Coronary artery (tissue), 2 donors: ENCODE data around the gene METTL21A.
A peak's percentile ranks its signal among the peaks of the same experiment; 100 is the strongest.

Experiments
- DNase-seq: peaks from one replicate; pipeline ENCODE4 v3.0.0-alpha.2; 2017; ENCODE audit warnings: low spot score
- H3K27ac ChIP-seq, 2 donors: fragments of 200-600 bp; sonication (generic); one replicate each; pipeline ENCODE4 v1.5.1; 2016 to 2019
- H3K4me3 ChIP-seq: fragments of 200-600 bp; sonication (generic); 2 replicates; pipeline ENCODE4 v1.5.1; 2016; ENCODE audit warnings: mild to moderate bottlenecking, moderate library complexity
- CTCF ChIP-seq: fragments of 200-600 bp; sonication (generic); IDR thresholded peaks from one replicate; pipeline ENCODE4 v1.5.1; 2019; ENCODE audit warnings: antibody characterized with exemption

The METTL21A gene

GRCh38 chr2:207625014-207625907 lies at the start of gene METTL21A:
Gene METTL21A (minus strand): TSS chr2:207625394. CDS start chr2:207624375, 1,019 bp downstream.
- H3K27ac ChIP-seq: peak within 1 kb of the TSS; percentile 86 to 97
- TF ChIP-seq CTCF: no peak

GRCh38 chr2:207674826-207675225 lies 49.6 kb upstream of the METTL21A start:
- TF ChIP-seq CTCF: no peak
- DNase-seq: no peak
- Histone ChIP-seq H3K4me3 (no peak overlapping the region), H3K27ac (no peak overlapping the region)

More at GRCh38 chr2:207625014-207625907, at the start of gene METTL21A:
- H3K4me3 ChIP-seq: peak within 1 kb of the TSS; percentile 96
- DNase-seq: peak; percentile 92

- H3K27ac ChIP-seq: no peak overlapping the region
- no peak overlapping the region for H3K4me3 ChIP-seq
These were observed 49.1 kb upstream of the METTL21A start for GRCh38 chr2:207674266-207674774.

GRCh38 chr2:207673431-207673830 lies 48.2 kb upstream of the METTL21A start:
- no peak overlapping the region for H3K27ac ChIP-seq
- H3K4me3 ChIP-seq: no peak overlapping the region
- TF ChIP-seq CTCF: no peak
- no peak for DNase-seq

More at GRCh38 chr2:207674266-207674774, 49.1 kb upstream of the METTL21A start:
- TF ChIP-seq CTCF: no peak
- DNase-seq: no peak

GRCh38 chr2:207670887-207671286 lies 45.7 kb upstream of the METTL21A start:
- no peak overlapping the region for H3K27ac ChIP-seq
- TF ChIP-seq CTCF: no peak
- no peak for DNase-seq
- H3K4me3 ChIP-seq: no peak overlapping the region

- TF ChIP-seq CTCF: no peak
- no peak overlapping the region for H3K27ac ChIP-seq
- no peak for DNase-seq
- no peak overlapping the region for H3K4me3 ChIP-seq
These were observed 38.8 kb upstream of the METTL21A start for GRCh38 chr2:207663870-207664545.
